Liver (tissue), 9 donors: ENCODE results near the gene MAP2K6. TPM values are rescaled to one million over a fixed set of nuclear protein-coding genes. Genes with fewer than 3 reads are reported as not detected.

Source experiments
- DNase-seq: peaks from one replicate; pipeline ENCODE4 v3.0.0-alpha.2; 2017; ENCODE audit warnings: low spot score
- H3K27ac ChIP-seq, 2 donors: one replicate each; pipeline ENCODE4 v1.7.0; 2013; ENCODE audit warnings: inconsistent platforms in 2 of 2, low read length in 2 of 2, control low read depth in 1 of 2, low read depth in 1 of 2, mild to moderate bottlenecking in 1 of 2
- H3K27me3 ChIP-seq, 4 donors: one replicate each; pipeline versions ENCODE4 v1.6.1 to v1.7.0; 2013; ENCODE audit warnings: low read length in 3 of 4, inconsistent platforms in 1 of 4, mild to moderate bottlenecking in 1 of 4, moderate library complexity in 1 of 4; ENCODE audit not compliant: control insufficient read depth in 4 of 4, insufficient read depth in 4 of 4
- H3K36me3 ChIP-seq, 4 donors: one replicate each; pipeline versions ENCODE4 v1.6.1 to v1.7.0; 2013; ENCODE audit warnings: low read length in 3 of 4, mild to moderate bottlenecking in 3 of 4, low read depth in 1 of 4, moderate library complexity in 1 of 4; ENCODE audit not compliant: control insufficient read depth in 4 of 4, insufficient read depth in 3 of 4
- H3K4me1 ChIP-seq, 4 donors: one replicate each; pipeline versions ENCODE4 v1.6.1 to v1.7.0; 2013; ENCODE audit warnings: low read length in 3 of 4, mild to moderate bottlenecking in 3 of 4, moderate library complexity in 1 of 4; ENCODE audit not compliant: control insufficient read depth in 4 of 4, insufficient read depth in 4 of 4
- H3K4me3 ChIP-seq, 3 donors: one replicate each; pipeline versions ENCODE4 v1.6.1 to v1.7.0; 2013; ENCODE audit warnings: low read length in 3 of 3, control low read depth in 1 of 3, low read depth in 1 of 3, mild to moderate bottlenecking in 1 of 3
- H3K9ac ChIP-seq, 2 donors: one replicate each; pipeline ENCODE4 v1.7.0; 2013; ENCODE audit warnings: low read length in 2 of 2, mild to moderate bottlenecking in 2 of 2, moderate library complexity in 2 of 2, control low read depth in 1 of 2, low read depth in 1 of 2
- H3K9me3 ChIP-seq, 4 donors: one replicate each; pipeline versions ENCODE4 v1.6.1 to v1.7.0; 2013; ENCODE audit warnings: low read length in 3 of 4; ENCODE audit not compliant: control insufficient read depth in 4 of 4
- CTCF ChIP-seq: fragments of 150-350 bp; IDR thresholded peaks from 2 replicates; pipeline ENCODE4 v1.5.1; 2017; ENCODE audit warnings: improper control_type of control experiment, low read depth, low read length; ENCODE audit not compliant: missing input control
- EGR1 ChIP-seq, 2 donors: IDR thresholded peaks; 2 replicates each; pipeline ENCODE4 v1.6.1; 2016 to 2018; ENCODE audit warnings: antibody characterized with exemption in 2 of 2, low read depth in 2 of 2
- FOXA2 ChIP-seq: IDR thresholded peaks from 2 replicates; pipeline ENCODE4 v1.6.1; 2016; ENCODE audit warnings: antibody characterized with exemption
- GABPA ChIP-seq, 2 donors: IDR thresholded peaks in 1 of 2; conservative IDR thresholded peaks in 1 of 2; 2 replicates each; pipeline ENCODE4 v1.6.1; 2016; ENCODE audit warnings: antibody characterized with exemption in 2 of 2, mild to moderate bottlenecking in 1 of 2, moderate library complexity in 1 of 2
- HNF4G ChIP-seq: IDR thresholded peaks from 2 replicates; pipeline ENCODE4 v1.6.1; 2016; ENCODE audit warnings: antibody characterized with exemption
- JUND ChIP-seq, 2 donors: IDR thresholded peaks; 2 replicates each; pipeline ENCODE4 v1.6.1; 2016; ENCODE audit warnings: antibody characterized with exemption in 2 of 2
- MAX ChIP-seq: IDR thresholded peaks from 2 replicates; pipeline ENCODE4 v1.6.1; 2016; ENCODE audit warnings: antibody characterized with exemption
- NR2F2 ChIP-seq: IDR thresholded peaks from 2 replicates; pipeline ENCODE4 v1.6.1; 2016; ENCODE audit warnings: antibody characterized with exemption
- RXRA ChIP-seq, 2 donors: IDR thresholded peaks; 2 replicates each; pipeline ENCODE4 v1.6.1; 2017 to 2018; ENCODE audit warnings: antibody characterized with exemption in 2 of 2, mild to moderate bottlenecking in 1 of 2
- YY1 ChIP-seq: IDR thresholded peaks from 2 replicates; pipeline ENCODE4 v1.6.1; 2016; ENCODE audit warnings: antibody characterized with exemption, mild to moderate bottlenecking
- ZBTB33 ChIP-seq: IDR thresholded peaks from 2 replicates; pipeline ENCODE4 v1.6.1; 2016; ENCODE audit warnings: antibody characterized with exemption
- WGBS: extraction: QIAGEN DNeasy Blood & Tissue Kit; methylation state at CpG from one replicate; pipeline ENCODE4 v1.1.7; 2013; 5-methylcytosine and 5-hydroxymethylcytosine counted together
- polyA plus RNA-seq, 2 donors: library from polyadenylated mRNA; stranded (reverse) in 1 of 2; unstranded in 1 of 2; fragments of 200-250 nt in 1 of 2; fragments of >200 nt in 1 of 2; fragmentation: Nextera tagmentation in 1 of 2; extraction: Ambion mirVana in 1 of 2; gene quantifications; one replicate each; pipeline versions ENCODE4 v1.2.1 to v1.2.3, GENCODE V29; 2013 to 2015
- total RNA-seq, 2 donors: library from RNA; depleted of rRNA; stranded (reverse); fragments of >200 nt; gene quantifications; one replicate each; pipeline ENCODE4 v1.2.3, GENCODE V29; 2014
- donor health status: healthy.
- donor health status: healthy.
- donor health status: healthy.
- donor health status: healthy.
- donor health status: healthy.

Gene MAP2K6
- total and polyA plus RNA-seq, 4 donors, result 0.31 to 5.4 (median 2.6) TPM

GRCh38 chr17:69455040-69455439, 40.5 kb downstream of the MAP2K6 start:
- 89% methylated on average over 1 of the region's 1 CpG for WGBS
- Histone ChIP-seq H3K9me3 (no peaks in the 10 kb centered on the region), H3K4me1 (no peaks in the 10 kb centered on the region), H3K36me3 (no peaks in the 10 kb centered on the region), H3K27me3 (no peaks in the 10 kb centered on the region), H3K27ac (no peak overlapping the region), H3K4me3 (no peak overlapping the region), H3K9ac (no peak overlapping the region)
- TF ChIP-seq MAX, result no peak
- TF ChIP-seq YY1, result no peak
- TF ChIP-seq CTCF, result no peak
- no peak for DNase-seq

GRCh38 chr17:69457603-69458002, 43.1 kb downstream of the MAP2K6 start:
- no peaks in the 10 kb centered on the region for H3K27me3 ChIP-seq
- no peak overlapping the region for H3K9ac ChIP-seq
- no peak overlapping the region for H3K4me3 ChIP-seq
- no peaks in the 10 kb centered on the region for H3K9me3 ChIP-seq
- no peaks in the 10 kb centered on the region for H3K4me1 ChIP-seq
- 85% methylated on average over 3 of the region's 3 CpGs for WGBS
- no peak for DNase-seq
- no peaks in the 10 kb centered on the region for H3K36me3 ChIP-seq
- H3K27ac ChIP-seq, result no peak overlapping the region
- no peak for TF ChIP-seq HNF4G
- TF ChIP-seq JUND (IDR thresholded peaks at IDR 0.05), result no peak
- TF ChIP-seq CTCF, result no peak
- TF ChIP-seq YY1, result no peak
- TF ChIP-seq RXRA (IDR thresholded peaks at IDR 0.05), result no peak
- TF ChIP-seq FOXA2, result no peak
- no peak for TF ChIP-seq GABPA (IDR thresholded peaks at IDR 0.05 in 1 of 2, conservative IDR thresholded peaks at IDR 0.05 in 1 of 2)
- TF ChIP-seq ZBTB33, result no peak
- TF ChIP-seq NR2F2, result no peak
- TF ChIP-seq EGR1 (IDR thresholded peaks at IDR 0.05; ENCODE audit: low read depth in 2 of 2), result no peak
